ENCODE data around the gene SDC3.
"Not testable (repeated sequence)": the region's sequence is repeated elsewhere in the genome, so short reads cannot be mapped to it uniquely, and the experiment has no call there.

SDC3 gene

DNA sequence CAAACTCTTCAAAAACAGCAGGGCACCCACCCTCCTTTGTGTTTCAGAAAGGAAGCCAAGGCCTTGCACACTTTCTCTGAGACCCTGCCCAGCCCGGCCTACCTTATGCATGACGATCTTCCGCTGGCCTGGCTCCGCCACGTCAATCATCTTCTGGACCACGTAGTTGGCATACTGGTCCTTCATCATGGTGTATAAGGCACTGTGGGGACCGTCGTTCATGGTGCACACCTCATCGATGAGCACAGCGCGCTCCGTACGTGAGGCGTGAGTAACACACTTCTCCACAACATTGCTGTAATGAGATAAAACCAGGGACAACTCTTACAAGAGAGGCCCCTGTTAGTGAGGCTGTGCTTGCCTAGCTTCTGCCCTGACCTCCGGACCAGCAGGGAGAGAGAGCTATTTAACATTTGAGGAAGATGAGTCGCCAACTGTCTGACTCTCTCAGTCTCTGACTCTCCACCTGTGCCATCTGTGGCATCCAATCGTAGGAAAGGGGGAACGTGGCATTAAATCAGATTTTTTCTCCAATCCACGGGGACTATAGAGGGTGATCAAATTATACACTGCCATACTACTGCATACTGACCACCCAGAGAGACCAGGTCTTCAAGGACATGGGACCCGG, 28.1 kb upstream of the SDC3 start:
- H3K9me3 ChIP-seq (ENCODE audit: control insufficient read depth, insufficient read depth, low read length), result no peaks in the 10 kb centered on the region
- H3K4me1 ChIP-seq (ENCODE audit: insufficient read depth, low read length), result peaks cover 17% of the 10 kb centered on the region; the same call in 1 of the 2 replicates
- H3K9ac ChIP-seq (ENCODE audit: low read depth, low read length), result no peak overlapping the region
- peaks cover 23% of the 10 kb centered on the region for H3K36me3 ChIP-seq (ENCODE audit: insufficient read depth, low read length)

DNA sequence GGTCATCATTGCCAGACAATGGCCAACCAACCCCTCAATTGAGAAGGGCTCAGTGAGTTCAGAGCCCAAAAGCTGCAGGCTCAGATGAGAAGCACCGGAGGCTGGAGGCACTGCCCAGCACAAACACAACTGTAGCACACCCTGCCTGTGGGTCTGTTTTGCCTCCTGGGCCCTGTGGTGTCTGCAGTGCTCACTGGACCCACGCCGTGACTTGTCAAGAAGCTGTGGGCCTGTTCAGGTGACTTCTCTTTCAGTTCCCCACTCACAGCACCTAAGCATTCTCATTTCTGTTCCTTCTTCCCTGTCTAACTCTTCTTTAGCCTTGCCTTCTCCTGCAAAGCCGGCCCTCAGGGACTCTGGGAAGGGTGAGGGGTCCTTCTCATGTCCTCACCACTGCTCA, 27.2 kb upstream of the SDC3 start:
- Histone ChIP-seq H3K4me1 (ENCODE audit: insufficient read depth, low read length) (peaks cover 17% of the 10 kb centered on the region; the same call in 1 of the 2 replicates), H3K36me3 (ENCODE audit: insufficient read depth, low read length) (peaks cover 25% of the 10 kb centered on the region)
- H3K9me3 ChIP-seq (ENCODE audit: control insufficient read depth, insufficient read depth, low read length); H3K9ac ChIP-seq (ENCODE audit: low read depth, low read length): not testable (repeated sequence)

DNA sequence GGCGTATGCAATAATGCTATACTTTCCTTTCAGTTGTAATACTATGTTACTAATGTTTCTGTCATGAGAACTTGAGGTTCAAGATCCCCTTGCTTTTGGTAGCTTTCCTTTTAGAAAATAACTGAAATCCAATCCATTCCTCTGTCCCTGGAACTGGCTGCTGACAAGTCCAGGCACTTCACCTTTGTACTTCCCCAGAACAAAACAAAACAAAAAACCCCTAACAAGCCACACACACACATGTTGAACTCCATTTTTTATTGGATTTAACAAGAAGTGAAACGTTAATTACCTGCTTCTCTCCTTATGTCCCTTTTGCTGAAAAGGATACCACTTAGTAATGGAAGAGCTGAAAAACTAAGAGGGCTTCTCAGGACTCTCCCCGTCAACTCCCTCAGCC, 26.1 kb upstream of the SDC3 start:
- H3K9ac ChIP-seq (ENCODE audit: low read depth, low read length), result no peak overlapping the region
- H3K9me3 ChIP-seq (ENCODE audit: control insufficient read depth, insufficient read depth, low read length), result no peaks in the 10 kb centered on the region
- H3K36me3 ChIP-seq (ENCODE audit: insufficient read depth, low read length), result peaks cover 25% of the 10 kb centered on the region
- H3K4me1 ChIP-seq (ENCODE audit: insufficient read depth, low read length), result peaks cover 17% of the 10 kb centered on the region; the same call in 1 of the 2 replicates

DNA sequence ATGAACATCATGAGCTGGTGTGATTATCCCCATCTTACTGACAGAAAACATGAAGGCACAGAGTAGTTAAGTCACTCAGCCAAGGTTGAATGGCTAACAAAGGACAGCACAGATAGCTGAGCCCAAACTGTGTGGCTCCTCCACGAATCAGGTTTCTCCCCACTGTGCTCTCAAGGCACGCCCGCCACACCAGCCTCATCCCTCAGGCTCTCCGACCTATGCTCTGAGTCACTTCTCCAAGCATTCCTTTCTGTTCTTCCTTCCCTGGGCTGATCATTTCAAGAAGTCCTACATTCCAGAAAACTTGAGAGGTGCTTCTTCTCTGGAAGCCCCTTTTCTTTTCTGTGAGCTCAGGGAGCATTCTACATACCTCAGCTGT, 25.3 kb upstream of the SDC3 start:
- H3K9ac ChIP-seq (ENCODE audit: low read depth, low read length), result no peak overlapping the region
- peaks cover 22% of the 10 kb centered on the region for H3K4me1 ChIP-seq (ENCODE audit: insufficient read depth, low read length)
- H3K36me3 ChIP-seq (ENCODE audit: insufficient read depth, low read length), result peaks cover 20% of the 10 kb centered on the region
- no peaks in the 10 kb centered on the region for H3K9me3 ChIP-seq (ENCODE audit: control insufficient read depth, insufficient read depth, low read length)

DNA sequence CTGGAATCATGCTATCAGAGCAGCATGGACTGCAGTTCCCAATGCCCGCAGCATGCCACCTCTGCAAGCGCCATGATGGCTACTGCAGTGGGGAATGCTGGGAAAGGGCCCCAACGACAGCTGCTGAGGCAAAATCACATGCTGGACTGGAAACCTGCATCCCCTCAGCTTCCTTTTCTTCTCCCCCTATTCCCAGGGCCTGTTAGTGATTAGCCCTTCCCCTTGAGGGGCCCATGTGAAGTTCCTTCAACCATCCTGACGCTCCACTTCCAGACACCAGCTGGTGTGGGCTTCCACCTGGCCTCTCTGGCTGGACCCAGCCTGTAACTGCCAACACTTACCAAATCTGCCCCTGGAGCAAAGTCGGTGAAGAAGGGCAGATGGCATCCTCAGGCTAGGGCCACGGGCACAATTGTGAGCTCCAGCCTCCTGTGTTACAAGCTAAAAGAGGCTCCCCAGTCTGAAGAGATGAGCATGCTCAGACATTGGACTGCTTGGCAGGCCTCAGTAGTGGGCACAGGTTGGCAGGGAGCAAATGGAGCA, 22.1 kb upstream of the SDC3 start:
- Histone ChIP-seq H3K9ac (ENCODE audit: low read depth, low read length) (no peak overlapping the region), H3K4me1 (ENCODE audit: insufficient read depth, low read length) (peaks cover 25% of the 10 kb centered on the region), H3K36me3 (ENCODE audit: insufficient read depth, low read length) (peaks cover 12% of the 10 kb centered on the region), H3K9me3 (ENCODE audit: control insufficient read depth, insufficient read depth, low read length) (no peaks in the 10 kb centered on the region)

DNA sequence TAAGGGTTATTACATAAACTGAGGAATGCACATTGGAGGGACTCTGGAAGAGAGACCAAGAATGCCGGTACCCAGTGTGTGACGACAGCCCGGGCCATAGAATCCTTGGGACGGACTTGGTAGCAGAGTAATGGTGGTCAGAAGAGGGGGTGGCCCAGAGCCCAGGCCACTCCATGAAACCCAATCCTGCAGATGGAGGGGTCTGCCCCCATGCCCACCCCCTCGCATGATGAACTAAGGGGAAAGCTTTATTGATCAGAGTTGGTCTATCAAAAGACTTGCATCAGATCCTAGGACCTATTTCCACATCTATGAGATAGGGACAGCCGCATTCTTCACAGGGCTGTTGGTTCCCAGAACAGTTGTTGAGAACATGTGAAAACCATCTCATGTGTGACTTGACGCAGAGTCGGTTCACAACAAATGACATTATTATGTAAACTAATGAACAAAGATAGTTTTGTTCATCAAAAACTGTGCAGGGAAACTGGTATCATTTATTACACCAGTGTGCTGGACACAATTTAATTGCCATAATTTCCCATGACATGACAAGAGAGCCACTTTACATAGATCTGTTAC, 21.5 kb upstream of the SDC3 start:
- Histone ChIP-seq H3K9ac (ENCODE audit: low read depth, low read length) (no peak overlapping the region), H3K9me3 (ENCODE audit: control insufficient read depth, insufficient read depth, low read length) (no peaks in the 10 kb centered on the region), H3K36me3 (ENCODE audit: insufficient read depth, low read length) (peaks cover 8% of the 10 kb centered on the region), H3K4me1 (ENCODE audit: insufficient read depth, low read length) (peaks cover 23% of the 10 kb centered on the region)

DNA sequence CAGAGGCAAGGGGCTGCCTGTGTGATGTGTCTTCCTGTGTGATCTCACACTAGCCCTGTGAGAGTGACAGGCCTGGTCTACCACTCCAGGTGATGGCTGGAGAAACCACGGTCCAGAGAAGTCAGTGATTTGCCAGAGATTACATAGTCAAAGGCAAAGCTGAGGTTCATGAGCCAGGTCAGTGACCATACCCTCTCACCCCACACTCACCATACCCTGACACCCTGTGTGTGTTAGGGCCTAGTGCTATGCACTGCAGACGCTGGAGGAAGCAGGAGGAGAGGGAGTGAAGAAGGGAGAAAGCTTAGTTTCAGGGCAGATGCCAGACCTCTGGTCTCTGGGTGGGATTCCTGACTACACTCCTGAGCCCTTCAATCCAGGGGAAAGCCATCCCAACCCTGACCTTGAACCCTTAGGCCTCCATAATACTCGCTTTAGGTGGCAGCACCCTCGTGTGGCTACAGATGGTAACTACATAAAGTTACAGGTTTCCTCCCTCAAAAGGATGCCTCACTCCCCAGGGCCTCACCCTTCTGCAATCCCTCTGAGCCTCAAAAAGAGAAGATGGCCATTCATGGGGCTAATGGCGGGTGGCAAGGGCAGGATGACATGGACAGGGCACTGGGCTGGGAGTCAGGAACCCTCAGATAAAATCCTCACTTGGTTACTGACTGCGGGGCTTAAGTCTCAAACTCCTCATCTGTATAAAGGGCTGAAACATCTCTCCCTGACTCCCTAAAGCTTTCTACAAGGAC, 20.8 kb upstream of the SDC3 start:
- Histone ChIP-seq H3K9ac (ENCODE audit: low read depth, low read length) (no peak overlapping the region), H3K36me3 (ENCODE audit: insufficient read depth, low read length) (peaks cover 5% of the 10 kb centered on the region), H3K4me1 (ENCODE audit: insufficient read depth, low read length) (peaks cover 16% of the 10 kb centered on the region), H3K9me3 (ENCODE audit: control insufficient read depth, insufficient read depth, low read length) (no peaks in the 10 kb centered on the region)

DNA sequence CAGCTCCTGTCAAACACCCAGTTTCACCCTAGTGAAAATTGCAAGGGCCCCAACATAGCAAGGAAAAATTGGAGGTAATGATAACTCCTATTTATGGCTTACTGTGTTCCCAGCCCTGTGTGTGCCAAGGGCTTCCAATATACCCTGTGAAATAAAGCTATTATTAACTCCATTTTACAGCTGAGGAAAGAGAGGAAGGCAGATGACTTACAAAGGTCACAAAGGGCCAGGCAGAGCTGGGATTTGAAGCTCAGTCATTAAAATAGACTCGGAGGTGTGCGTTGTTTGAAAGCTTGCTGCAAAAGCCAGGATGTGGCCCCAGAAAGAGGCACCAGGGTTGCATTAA, 20.2 kb upstream of the SDC3 start:
- Histone ChIP-seq H3K4me1 (ENCODE audit: insufficient read depth, low read length) (peaks cover 11% of the 10 kb centered on the region), H3K36me3 (ENCODE audit: insufficient read depth, low read length) (peaks cover 3% of the 10 kb centered on the region; the same call in 1 of the 2 replicates), H3K9me3 (ENCODE audit: control insufficient read depth, insufficient read depth, low read length) (no peaks in the 10 kb centered on the region), H3K9ac (ENCODE audit: low read depth, low read length) (no peak overlapping the region)

DNA sequence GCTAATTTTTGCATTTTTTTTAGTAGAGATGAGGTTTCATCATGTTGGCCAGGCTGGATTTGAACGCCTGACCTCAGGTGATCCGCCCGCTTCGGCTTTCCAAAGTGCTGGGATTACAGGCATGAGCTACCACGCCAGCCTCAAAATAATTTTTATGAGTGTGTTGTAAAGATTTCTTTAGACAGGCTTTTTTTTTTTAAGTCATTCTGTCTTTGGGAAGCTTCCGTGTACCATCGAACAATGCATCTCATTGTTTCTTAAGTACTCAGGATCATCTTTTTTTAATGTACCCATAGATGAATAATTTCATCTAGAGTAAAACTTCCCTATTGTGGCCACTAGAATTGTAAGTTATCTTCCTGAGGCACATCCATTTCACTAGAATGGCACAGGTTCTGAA, 19.6 kb upstream of the SDC3 start:
- H3K9ac ChIP-seq (ENCODE audit: low read depth, low read length), result no peak overlapping the region
- peaks cover 7% of the 10 kb centered on the region; the same call in 1 of the 2 replicates for H3K4me1 ChIP-seq (ENCODE audit: insufficient read depth, low read length)
- peaks cover 3% of the 10 kb centered on the region; the same call in 1 of the 2 replicates for H3K36me3 ChIP-seq (ENCODE audit: insufficient read depth, low read length)
- H3K9me3 ChIP-seq (ENCODE audit: control insufficient read depth, insufficient read depth, low read length), result no peaks in the 10 kb centered on the region

DNA sequence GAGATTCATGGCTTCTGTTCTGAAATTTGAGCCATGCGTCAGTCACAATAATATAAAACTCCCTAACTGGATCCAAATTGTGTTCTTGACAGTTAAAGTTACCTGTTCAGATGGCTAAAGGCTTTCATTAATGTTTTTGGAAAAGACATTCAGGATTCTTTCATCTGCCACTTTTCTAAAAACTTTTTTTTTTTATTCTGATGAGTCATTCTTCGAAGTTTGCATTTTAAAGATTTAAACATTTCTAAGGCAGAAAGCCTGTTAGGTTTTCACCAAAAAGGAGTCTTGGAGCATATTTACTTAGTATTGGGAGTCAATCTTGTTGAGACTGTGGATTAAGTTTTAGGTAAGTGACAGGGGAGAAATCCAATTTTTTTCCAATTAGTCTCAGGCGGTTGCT, 18.9 kb upstream of the SDC3 start:
- peaks cover 7% of the 10 kb centered on the region; the same call in 1 of the 2 replicates for H3K4me1 ChIP-seq (ENCODE audit: insufficient read depth, low read length)
- peaks cover 3% of the 10 kb centered on the region; the same call in 1 of the 2 replicates for H3K36me3 ChIP-seq (ENCODE audit: insufficient read depth, low read length)
- H3K9me3 ChIP-seq (ENCODE audit: control insufficient read depth, insufficient read depth, low read length), result no peaks in the 10 kb centered on the region
- H3K9ac ChIP-seq (ENCODE audit: low read depth, low read length), result no peak overlapping the region

DNA sequence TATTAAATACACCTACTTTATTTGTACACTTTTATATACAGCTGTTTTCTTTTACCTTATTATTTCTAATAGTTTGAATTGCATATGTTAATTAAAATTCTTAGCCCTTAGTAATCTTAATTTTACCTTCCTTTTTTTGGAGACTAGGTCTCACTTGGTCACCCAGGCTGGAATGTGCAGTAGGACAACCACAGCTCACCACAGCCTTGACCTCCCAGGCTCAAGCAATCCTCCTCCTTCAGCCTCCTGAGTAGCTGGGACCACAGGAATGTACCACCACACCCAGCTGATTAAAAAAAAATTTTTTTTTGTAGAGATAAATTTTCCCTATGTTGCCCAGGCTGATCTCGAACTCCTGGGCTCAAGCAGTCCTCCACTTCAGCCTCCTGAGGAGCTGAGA, 15.0 kb upstream of the SDC3 start:
- no peaks in the 10 kb centered on the region for H3K36me3 ChIP-seq (ENCODE audit: insufficient read depth, low read length)
- no peaks in the 10 kb centered on the region for H3K9me3 ChIP-seq (ENCODE audit: control insufficient read depth, insufficient read depth, low read length)
- H3K4me1 ChIP-seq (ENCODE audit: insufficient read depth, low read length), result peaks cover 9% of the 10 kb centered on the region; the same call in 1 of the 2 replicates
- H3K9ac ChIP-seq (ENCODE audit: low read depth, low read length), result no peak overlapping the region

DNA sequence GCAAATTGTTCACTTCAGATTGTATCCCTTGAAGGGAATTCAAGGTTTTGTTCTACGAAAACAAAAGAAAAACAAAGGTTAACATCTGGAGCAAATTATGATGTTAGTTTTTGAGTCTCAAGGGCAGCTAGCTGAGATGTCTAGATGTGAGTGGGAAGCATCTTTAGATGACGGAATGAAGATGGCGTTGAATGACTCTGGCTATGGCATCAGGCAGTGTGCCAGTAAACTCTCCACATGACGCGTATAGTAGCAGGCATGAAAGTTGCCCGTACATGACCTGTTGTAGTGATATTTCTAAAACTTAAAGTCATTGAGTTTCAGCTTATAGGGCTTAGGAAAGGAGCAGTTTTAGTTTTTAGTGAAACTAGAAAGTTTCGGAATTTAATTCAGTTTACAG, 12.3 kb upstream of the SDC3 start:
- Histone ChIP-seq H3K4me1 (ENCODE audit: insufficient read depth, low read length) (peaks cover 6% of the 10 kb centered on the region; the same call in 1 of the 2 replicates), H3K9ac (ENCODE audit: low read depth, low read length) (no peak overlapping the region), H3K9me3 (ENCODE audit: control insufficient read depth, insufficient read depth, low read length) (no peaks in the 10 kb centered on the region), H3K36me3 (ENCODE audit: insufficient read depth, low read length) (no peaks in the 10 kb centered on the region)

DNA sequence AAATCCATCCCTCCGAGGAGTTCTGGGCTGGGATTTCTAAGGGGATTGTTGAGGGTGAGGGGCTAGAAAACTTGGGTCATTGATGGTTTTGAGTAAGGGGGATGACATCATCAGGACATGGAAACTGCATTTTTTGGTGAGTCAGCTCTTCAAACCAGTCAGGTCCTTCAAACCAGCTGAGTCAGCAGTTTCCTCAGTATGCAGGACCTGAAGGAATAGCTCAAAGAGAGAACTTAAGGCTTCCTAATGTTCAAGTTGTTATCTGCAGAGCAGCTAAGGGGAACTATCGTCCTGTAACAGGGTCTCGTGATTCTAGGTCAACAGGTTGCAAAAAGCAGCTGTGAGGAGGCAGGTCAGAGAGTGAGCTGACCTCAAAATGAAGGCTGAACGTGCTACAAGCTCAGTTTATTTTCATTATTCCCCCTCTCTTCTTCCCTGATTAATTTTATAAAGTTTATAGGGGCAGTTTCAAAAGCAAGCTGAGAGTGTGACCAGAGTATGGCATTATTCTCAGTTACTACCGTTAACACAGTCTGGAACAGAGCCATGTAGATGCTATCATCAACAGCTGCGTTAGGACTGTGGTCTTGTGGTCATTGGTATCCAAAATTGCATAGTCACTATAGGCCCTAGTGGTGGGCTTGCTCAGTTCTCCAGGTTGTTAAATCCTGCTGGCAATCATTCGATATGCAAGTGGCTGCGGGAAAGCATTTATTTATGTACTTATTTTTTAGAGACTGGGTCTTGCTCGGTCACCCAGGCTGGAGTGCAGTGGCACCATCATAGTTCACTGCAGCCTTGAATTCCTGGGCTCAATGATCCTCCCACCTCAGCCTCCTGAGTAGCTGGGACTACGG, 10.7 kb upstream of the SDC3 start:
- no peak overlapping the region for H3K9ac ChIP-seq (ENCODE audit: low read depth, low read length)
- H3K9me3 ChIP-seq (ENCODE audit: control insufficient read depth, insufficient read depth, low read length), result no peaks in the 10 kb centered on the region
- H3K4me1 ChIP-seq (ENCODE audit: insufficient read depth, low read length), result peaks cover 6% of the 10 kb centered on the region; the same call in 1 of the 2 replicates
- no peaks in the 10 kb centered on the region for H3K36me3 ChIP-seq (ENCODE audit: insufficient read depth, low read length)

DNA sequence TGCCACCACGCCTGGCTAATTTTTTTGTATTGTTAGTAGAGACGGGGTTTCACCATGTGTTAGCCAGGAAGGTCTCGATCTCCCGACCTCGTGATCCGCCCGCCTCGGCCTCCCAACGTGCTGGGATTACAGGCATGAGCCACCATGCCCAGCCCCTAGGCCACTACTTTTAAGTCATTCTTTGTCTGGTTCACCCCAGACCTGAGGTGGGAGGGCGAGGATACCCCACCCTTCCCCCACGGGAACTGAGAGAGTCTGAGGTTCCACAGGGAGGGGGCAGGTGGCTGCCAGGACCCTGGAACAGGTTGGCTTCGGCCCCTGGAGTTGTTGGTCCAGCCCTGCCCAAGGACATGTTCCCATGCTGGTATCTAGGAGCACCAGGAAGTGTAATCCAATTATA, 7.7 kb upstream of the SDC3 start:
- Histone ChIP-seq H3K9ac (ENCODE audit: low read depth, low read length) (no peak overlapping the region), H3K9me3 (ENCODE audit: control insufficient read depth, insufficient read depth, low read length) (no peaks in the 10 kb centered on the region), H3K4me1 (ENCODE audit: insufficient read depth, low read length) (peaks cover 6% of the 10 kb centered on the region; the same call in 1 of the 2 replicates), H3K36me3 (ENCODE audit: insufficient read depth, low read length) (no peaks in the 10 kb centered on the region)
